HG02973 (cell line): ENCODE results near the gene MYCL.
"Not testable (repeated sequence)": the region's sequence is repeated elsewhere in the genome, so short reads cannot be mapped to it uniquely, and the experiment has no call there.

Experiments used
- ATAC-seq: cut with Tn5 transposase; IDR thresholded peaks from one replicate; pipeline ENCODE4 v1.9.1; 2021; ENCODE audit warnings: moderate library complexity; ENCODE audit not compliant: unreplicated experiment

MYCL gene

GRCh38 chr1:39919545-39919944 is 17.8 kb upstream of the MYCL start:
- peak; percentile 65 for ATAC-seq

- ATAC-seq = no peak
These were observed 16.1 kb upstream of the MYCL start for GRCh38 chr1:39917825-39918224.

GRCh38 chr1:39915499-39916129 is 13.9 kb upstream of the MYCL start:
- ATAC-seq = no peak

GRCh38 chr1:39913136-39913535 is 11.4 kb upstream of the MYCL start:
- ATAC-seq = not testable (repeated sequence)

- no peak for ATAC-seq
These were observed 8.5 kb upstream of the MYCL start for GRCh38 chr1:39910263-39910662.

DNA sequence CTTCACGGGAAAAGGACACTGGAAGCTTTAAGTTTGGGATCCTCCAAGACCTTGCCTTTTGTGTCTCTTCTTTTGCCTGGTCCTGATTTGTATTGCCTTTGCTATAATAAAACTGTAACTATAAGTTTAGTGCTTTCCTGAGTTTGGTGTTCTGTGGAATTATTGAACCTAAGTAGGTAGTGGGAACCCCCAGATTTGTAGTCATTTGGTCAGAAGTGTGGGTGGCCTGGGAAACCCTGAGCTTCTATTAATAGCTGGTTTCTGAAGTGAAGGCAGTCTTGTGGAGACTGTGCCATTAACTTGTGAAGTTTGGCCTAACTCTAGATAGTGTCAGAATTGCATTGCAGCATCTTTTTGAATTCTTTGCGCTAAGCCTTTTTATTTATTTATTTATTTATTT is 6.8 kb upstream of the MYCL start:
- ATAC-seq = no peak

GRCh38 chr1:39907528-39908453 is 6.1 kb upstream of the MYCL start:
- no peak for ATAC-seq

DNA sequence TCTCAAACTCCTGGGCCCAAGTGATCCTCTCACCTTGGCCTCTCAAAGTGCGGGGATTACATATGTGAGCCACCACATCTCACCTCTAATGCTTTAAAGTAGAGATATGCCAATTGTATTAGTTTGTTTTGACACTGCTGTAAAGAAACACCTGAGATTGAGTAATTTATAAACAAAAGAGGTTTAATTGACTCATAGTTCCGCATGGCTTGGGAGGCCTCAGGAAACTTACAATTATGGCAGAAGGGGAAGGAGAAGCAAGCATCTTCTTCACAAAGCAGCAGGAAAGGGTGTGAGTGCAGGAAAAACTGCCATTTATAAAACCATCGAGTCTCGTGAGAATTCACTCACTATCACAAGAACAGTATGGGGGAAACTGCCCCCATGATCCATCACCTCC is 3.5 kb upstream of the MYCL start:
- ATAC-seq = no peak

- ATAC-seq = no peak
These were observed 717 bp upstream of the MYCL start for GRCh38 chr1:39902460-39902807.

DNA sequence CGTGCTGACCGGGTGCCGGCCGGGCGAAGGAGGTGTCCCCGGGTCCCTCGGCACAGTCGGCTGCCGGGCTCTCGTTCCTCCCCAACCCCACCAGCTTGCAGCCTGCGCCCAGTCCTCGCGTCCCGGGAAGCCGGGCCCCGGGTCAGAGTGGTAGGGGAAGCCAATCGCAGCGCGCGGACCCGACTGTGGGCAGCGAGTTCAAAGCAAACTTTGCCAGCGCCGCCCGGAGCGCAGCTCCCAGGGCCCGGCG is 328 bp downstream of the MYCL start:
- peak; percentile 10 for ATAC-seq

DNA sequence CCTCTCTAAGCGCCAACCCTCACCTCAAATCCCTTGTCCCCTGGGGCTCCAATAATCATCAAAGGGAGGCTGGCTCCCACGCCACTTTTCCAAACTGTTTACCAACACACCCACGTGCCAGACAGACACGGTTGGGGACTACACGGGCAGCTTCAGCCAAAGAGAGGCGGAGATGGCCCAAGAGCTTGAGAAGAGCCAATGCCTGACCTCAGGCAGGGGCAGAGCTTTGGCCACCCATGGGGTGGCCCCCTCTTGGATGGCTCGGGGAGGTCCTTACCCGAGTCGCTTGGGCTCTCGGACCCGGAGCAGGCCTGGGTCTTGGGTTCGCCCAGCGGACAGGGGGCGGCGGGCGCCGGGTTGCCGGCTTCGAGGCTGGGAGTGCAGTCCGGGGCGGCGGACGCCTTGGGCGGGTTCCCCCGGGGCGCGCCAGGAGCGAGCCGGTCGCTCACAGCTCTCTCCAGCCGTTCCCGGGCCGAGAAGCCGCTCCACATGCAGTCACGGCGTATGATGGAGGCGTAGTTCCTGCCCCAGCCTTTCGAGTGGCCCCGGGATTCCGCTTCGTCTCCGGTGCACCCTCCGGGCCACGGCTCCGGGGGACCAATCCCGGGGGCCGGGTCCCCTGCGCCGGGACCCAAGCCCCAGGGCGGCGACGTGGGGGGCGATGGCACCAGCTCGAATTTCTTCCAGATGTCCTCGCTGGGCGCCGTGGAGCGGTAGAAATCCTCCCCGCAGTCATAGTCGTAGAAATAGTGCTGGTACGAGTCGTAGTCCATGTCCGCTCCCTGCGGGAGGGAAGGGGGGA is 854 bp downstream of the MYCL start:
- ATAC-seq = no peak

- ATAC-seq = no peak
These were observed 1.8 kb downstream of the MYCL start for GRCh38 chr1:39899611-39900538.

GRCh38 chr1:39898648-39899603 is 2.8 kb downstream of the MYCL start:
- ATAC-seq = no peak

- no peak for ATAC-seq
These were observed 3.5 kb downstream of the MYCL start for GRCh38 chr1:39898191-39898590.

DNA sequence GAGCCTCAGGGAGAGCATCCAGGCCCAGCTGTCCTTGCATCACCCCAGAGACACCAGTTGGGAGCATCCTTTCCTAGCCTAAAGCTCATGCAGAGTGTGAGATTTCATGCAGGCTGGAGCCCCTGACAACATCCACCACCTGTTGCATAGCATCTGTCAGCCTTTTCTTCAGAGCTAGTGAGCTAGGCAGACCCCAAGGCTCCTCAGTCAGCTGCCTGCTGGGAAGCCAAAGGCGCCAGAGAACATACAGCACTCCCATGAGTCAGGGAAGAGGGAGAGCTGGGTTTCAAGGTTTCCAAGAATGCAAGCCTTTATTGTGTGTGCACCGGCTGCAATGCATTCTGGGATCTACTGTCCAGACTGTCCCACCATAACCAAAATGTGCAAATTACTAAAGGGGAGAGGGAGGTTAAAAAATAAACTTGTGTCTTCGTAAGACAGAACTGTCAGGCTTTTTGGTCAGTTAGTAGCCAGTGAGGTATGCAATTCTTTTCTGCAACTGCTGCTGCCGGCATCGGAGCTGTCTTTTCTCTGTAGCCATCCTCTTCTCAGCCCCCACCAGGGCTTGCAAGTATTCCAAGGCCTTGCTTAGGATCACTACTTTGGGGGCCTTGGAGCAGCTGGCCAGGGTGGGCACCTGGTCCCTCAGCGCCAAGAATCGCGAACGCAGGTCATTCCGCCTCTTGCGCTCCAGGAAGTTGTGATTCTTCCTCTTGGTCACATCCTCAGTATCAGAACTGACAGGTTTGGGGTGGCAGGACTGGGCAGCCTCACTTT is 4.6 kb downstream of the MYCL start:
- ATAC-seq = no peak

- no peak for ATAC-seq
These were observed 5.8 kb downstream of the MYCL start for GRCh38 chr1:39895731-39896480.

GRCh38 chr1:39894884-39895495 is 6.7 kb downstream of the MYCL start:
- no peak for ATAC-seq
